Prostate gland (tissue), 2 donors: ENCODE results near the gene NARS2.

ENCODE experiments used
- CTCF ChIP-seq, 4 experiments: fragments of 200-600 bp in 2 of 4; fragments of 450-650 bp in 2 of 4; sonication (generic) in 2 of 4; IDR thresholded peaks; 1 replicate in 3 of 4; 2 replicates in 1 of 4; pipeline ENCODE4 v1.5.1; 2016 to 2019; ENCODE audit warnings: antibody characterized with exemption in 4 of 4, mild to moderate bottlenecking in 2 of 4, moderate library complexity in 2 of 4
- POLR2A ChIP-seq: fragments of 450-650 bp; IDR thresholded peaks from one replicate; pipeline ENCODE4 v1.6.1; 2016; ENCODE audit warnings: antibody characterized with exemption, mild to moderate bottlenecking

DNA sequence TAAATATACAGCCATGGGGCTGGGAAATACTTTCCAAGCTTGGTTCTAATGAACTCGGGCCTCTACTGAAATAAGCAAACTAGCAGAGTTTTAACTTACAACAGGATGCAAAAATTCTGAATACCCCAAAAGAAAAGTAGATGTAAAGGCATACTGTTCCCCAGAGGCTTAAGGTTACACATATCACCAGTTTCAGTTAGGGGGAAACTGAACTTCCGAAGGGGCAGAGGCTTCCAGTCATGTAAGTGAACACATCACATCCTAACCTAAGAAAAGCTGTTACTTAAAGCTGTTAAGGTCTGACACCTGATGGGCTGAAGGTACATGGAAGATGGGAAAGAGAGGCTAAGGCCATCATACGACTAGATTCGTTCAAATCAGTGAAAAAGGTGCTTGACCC lies 159.3 kb downstream of the NARS2 start:
- no peak for TF ChIP-seq CTCF (IDR thresholded peaks at IDR 0.05)
- TF ChIP-seq POLR2A, result no peak
